Stimulated activated CD4-positive, alpha-beta T cell treated with anti-CD3 and anti-CD28 coated beads, Interleukin-2, amount 100 ng/mL, for 4 hours (primary cell): ENCODE data around the gene CHRND.
"Not testable (repeated sequence)": the region's sequence is repeated elsewhere in the genome, so short reads cannot be mapped to it uniquely, and the experiment has no call there.

ENCODE experiments used
- DNase-seq: peaks from one replicate; pipeline ENCODE4 v3.0.0-alpha.2; 2020; ENCODE audit warnings: low read depth

Gene CHRND

GRCh38 chr2:232541961-232542714 lies 16.2 kb downstream of the CHRND start:
- no peak for DNase-seq

- DNase-seq, result no peak
Observed at GRCh38 chr2:232542715-232543467, 16.9 kb downstream of the CHRND start.

- no peak for DNase-seq
Observed at GRCh38 chr2:232543491-232543890, 17.5 kb downstream of the CHRND start.

DNA sequence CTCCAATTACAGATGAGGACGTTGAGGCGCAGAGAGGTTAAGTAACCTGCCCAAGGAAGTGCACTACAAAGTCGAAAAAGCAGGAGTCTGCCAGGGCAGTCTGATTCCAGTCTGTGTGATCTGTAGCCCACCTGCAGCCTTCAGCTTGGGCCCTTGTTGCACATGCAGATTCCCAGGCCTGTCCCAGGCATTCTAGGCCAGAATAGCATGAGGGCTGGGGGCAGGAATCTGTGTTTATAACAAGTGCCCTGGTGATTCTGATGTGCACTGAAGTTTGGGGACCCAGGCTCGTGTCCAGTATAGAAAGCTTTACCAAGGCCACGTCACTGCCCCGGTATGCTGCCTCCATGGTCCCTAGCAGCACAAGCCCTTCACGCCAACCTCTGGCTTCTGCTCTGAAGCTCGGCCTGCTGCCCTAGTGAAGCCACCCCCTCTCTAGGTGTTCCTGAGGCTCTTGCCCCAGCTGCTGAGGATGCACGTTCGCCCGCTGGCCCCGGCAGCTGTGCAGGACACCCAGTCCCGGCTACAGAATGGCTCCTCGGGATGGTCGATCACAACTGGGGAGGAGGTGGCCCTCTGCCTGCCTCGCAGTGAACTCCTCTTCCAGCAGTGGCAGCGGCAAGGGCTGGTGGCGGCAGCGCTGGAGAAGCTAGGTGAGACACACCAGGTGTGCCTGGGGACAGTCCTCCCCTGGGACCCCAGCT lies 18.1 kb downstream of the CHRND start:
- DNase-seq, result no peak

- no peak for DNase-seq
Observed at GRCh38 chr2:232544674-232545073, 18.7 kb downstream of the CHRND start.

DNA sequence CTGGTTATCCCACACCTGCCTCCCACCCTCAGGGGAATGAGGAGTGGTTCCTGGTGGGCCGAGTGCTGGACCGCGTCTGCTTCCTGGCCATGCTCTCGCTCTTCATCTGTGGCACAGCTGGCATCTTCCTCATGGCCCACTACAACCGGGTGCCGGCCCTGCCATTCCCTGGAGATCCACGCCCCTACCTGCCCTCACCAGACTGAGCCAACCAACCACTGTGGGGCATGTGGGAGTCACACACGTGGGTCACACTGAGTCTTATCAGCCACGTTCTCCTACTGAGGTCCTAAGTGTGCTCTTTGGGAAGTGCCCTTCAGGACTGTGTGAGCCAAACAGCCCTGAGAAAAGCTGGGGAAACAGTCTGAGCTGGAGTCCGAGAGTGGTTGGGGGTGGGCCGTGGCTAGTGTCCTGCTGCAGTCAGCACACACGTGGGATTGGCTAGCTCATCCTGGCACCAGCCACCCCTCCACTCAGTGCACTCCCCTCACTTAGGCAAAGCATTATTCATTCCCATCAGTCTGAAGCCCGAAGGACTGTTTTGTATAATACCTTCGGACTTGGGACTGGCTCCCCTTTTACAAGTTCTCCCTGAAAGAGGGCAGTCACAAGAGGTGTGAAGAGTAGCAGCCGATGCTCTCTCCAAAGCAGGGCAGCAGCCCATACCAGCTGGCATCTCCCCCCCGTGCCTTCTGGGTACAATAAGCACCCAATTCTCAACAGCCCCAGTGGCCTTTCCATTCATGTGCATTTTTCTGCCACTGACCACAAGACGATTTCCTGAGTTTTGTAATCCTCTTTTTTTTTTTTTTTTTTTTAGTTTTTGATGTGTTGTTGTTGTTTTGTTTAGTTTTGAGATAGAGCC lies 19.8 kb downstream of the CHRND start:
- DNase-seq, result no peak

DNA sequence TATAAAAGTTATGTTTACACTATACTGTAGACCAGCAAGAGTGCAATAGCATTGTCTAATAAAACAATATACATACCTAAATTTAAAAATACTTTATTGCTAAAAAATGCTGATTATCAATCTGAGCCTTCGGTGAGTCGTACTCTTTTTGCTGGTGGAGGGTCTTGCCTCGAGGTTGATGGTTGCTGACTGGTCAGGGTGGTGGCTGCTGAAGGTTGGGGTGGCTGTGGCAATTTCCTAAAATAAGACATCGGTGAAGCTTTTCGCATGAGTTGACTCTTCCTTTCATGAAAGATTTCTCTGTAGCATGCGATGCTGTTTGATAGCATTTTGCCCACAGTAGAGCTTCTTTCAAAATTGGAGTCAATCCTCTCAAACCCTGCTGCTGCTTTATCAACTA lies 22.0 kb downstream of the CHRND start:
- no peak for DNase-seq

DNA sequence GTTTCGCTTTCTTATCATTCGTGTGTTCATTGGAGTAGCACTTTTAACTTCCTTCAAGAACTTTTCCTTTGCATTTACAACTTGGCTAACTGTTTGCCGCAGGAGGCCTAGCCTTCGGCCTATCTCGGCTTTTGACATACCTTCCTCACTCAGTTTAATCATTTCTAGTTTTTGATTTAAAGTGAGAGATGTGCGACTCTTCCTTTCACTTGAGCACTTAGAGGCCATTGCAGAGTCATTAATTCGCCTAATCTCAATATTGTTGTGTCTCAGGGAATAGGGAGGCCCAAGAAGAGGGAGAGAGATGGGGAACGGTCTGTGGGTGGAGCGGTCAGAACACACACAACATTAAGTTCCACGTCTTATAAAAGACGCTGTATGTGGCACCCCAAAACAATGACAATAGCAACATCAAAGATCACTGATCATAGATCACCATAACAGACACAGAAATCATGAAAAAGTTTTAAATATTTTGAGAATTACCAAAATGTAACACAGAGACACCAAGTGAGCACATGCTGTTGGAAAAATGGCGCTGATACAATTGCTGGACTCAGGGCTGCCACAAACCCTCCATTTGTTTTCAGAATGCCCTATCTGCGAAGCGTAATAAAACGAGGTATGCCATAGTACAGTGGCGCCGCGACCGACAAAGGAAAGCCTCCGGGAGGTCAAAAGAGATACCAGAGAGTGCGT lies 23.8 kb downstream of the CHRND start:
- no peak for DNase-seq

GRCh38 chr2:232550354-232551249 lies 24.6 kb downstream of the CHRND start, which contains the start of the genes EIF4E2 and TIGD1:
Gene EIF4E2, plus strand, starts transcription at chr2:232550689. Its CDS starts 36 bp downstream, at chr2:232550725.
Gene TIGD1, minus strand, starts transcription at chr2:232550557. Its CDS starts 675 bp downstream, at chr2:232549882.
- DNase-seq, result peak; percentile 89

DNA sequence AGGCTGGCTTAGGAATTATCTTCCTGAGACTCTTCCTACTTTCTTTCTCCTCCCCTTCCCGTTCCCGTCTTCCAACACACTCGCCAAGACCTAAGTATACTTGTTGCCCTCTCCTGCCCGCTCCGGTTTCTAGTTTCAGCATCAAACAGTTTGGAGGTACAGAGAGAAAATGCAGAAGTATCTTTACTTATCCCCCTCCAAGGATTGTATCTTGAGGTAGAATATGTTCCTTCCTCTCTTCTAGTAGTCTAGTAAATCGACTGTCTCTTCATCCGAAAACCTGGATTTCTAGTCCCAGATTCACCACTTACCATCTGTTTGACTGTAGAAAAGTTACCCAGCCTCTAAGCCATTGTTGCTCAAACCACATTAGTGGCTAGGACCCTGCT lies 25.3 kb downstream of the CHRND start:
- no peak for DNase-seq

DNA sequence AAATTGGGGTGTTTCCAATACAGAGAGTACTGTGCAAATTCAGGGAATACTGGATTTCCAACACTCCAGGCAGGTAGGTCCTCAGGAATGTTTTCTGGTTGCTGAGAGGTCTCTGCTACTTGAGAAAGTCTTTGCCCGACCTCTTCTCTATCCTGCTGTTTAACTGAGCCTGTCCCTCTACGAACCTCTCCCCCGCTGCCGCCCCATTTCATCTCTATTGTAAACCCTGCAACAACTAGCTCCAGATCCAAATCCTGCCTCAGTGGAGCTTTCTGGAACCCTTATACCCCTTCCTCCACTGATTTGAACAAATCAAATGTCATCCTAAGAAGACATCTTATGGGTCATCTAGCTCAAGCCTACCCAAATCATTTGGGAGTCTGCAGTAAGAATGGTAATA lies 25.8 kb downstream of the CHRND start:
- no peak for DNase-seq

GRCh38 chr2:232556426-232556825 lies 30.5 kb downstream of the CHRND start:
- DNase-seq, result no peak

- DNase-seq, result no peak
Observed at GRCh38 chr2:232562515-232563151, 36.7 kb downstream of the CHRND start.

- no peak for DNase-seq
Observed at GRCh38 chr2:232563580-232563979, 37.6 kb downstream of the CHRND start.

DNA sequence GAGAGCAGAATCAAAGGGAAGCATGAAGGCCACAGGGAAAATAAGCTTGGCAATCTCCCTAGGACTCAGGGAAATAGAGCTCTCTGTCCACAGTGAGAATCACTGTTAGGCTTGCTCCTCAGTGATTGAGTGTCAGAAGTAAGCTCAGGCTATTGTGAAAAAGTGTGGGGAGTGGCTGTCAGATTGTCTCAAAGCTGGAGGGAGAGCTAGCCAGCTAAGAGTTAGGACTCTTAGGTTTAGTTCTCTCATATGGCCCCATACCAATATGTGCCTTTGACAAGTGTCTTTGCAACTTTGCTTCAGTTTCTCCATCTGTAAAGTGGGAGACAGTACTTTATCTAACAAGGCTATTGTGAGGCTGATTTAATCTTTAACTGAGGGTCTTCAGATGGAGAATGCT lies 41.8 kb downstream of the CHRND start:
- DNase-seq, result no peak

DNA sequence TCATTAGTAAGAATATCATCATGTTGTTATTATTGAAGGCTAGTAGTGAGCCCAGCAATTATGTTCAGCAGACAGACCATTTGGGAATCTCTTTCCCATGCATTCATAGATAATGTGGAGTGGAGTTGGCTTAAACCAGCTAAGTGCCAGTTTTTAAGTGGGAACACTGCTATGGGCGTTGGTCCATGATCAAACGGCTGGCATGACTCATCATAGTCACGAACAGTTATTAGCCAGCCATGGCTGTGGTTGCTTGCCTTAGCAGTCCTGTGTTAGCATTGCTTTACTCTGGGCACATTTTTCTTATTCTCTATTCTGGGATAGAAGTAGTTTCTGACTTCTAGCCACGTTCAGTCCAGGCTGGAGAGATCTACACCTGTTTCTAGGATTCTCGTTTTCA lies 42.2 kb downstream of the CHRND start:
- DNase-seq, result no peak

DNA sequence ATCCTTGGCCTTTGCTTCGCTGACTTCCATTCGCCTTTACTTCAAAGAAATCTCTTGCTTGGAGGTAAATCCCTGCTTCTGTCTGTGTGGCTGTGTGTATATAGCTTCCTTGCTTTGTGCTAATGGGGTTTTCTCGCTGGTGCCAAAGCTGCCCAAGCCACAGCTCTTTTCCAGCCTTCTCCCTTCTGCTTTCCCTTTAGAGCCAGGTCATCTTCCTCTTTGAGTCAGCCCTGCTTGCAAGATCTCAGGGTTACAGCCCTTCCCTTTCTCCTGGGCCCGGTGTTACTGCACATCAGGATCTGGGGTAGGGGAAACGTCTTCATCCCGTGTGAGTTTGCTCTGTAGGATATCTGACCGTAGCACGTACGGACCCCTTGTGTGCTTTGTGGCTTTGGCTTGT lies 43.6 kb downstream of the CHRND start:
- DNase-seq, result no peak

- not testable (repeated sequence) for DNase-seq
Observed at GRCh38 chr2:232570481-232570880, 44.5 kb downstream of the CHRND start.

GRCh38 chr2:232571026-232571474 lies 45.1 kb downstream of the CHRND start:
- DNase-seq, result no peak

DNA sequence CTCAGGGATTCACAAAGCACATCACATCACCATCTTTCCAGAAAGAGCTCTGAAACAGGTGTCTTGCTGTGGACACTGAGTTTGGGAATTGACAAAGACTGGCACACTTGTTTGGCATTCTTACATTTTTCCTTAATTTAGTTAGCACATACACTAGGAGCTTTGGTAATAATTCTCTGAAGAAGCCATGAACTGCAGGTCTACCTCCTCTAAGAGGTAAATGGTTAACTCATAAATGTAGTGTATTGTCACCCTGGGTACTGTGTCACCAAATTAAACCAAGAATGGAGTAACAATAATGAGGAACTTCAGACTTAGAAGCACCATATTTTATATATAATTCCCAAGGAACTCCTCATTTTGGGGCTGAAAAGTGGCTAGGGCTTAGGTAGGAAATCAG lies 47.1 kb downstream of the CHRND start:
- no peak for DNase-seq
